PFSK-1 (cell line): ENCODE measurements around the gene IL1R2.

Source experiments
- FOXP2 ChIP-seq: optimal IDR thresholded peaks from 2 replicates; pipeline ENCODE3; 2011; ENCODE audit warnings: borderline replicate concordance, control low read depth, inconsistent platforms; ENCODE audit not compliant: insufficient read depth; ENCODE audit errors: extremely low read length, extremely low read depth
- POLR2AphosphoS5 ChIP-seq: IDR thresholded peaks from 2 replicates; pipeline ENCODE4 v1.6.1; 2012; ENCODE audit warnings: low read depth, mild to moderate bottlenecking, control low read depth, low read length, moderate library complexity
- REST ChIP-seq, 2 experiments: IDR thresholded peaks; 2 replicates each; pipeline versions ENCODE4 v1.6.1 to v1.8.0; 2011 to 2012; ENCODE audit warnings: low read depth in 2 of 2, low read length in 2 of 2, control low read depth in 1 of 2, inconsistent platforms in 1 of 2, mild to moderate bottlenecking in 1 of 2, moderate library complexity in 1 of 2; ENCODE audit not compliant: insufficient read depth in 1 of 2
- SIN3A ChIP-seq: IDR thresholded peaks from 2 replicates; pipeline ENCODE4 v1.6.1; 2012; ENCODE audit warnings: mild to moderate bottlenecking, low read length, moderate library complexity, borderline replicate concordance; ENCODE audit not compliant: insufficient read depth
- TAF1 ChIP-seq: IDR thresholded peaks from 2 replicates; pipeline ENCODE4 v1.6.1; 2012; ENCODE audit warnings: low read length, control low read depth, borderline replicate concordance; ENCODE audit not compliant: insufficient read depth

The IL1R2 gene

GRCh38 chr2:101987832-101988231 is 3.9 kb upstream of the IL1R2 start:
- TF ChIP-seq POLR2AphosphoS5 (no peak), FOXP2 (no peak), REST (IDR thresholded peaks at IDR 0.05; ENCODE audit: insufficient read depth in 1 of 2, low read depth in 2 of 2, low read length in 2 of 2) (no peak), SIN3A (no peak), TAF1 (no peak)

- TF ChIP-seq SIN3A (no peak), TAF1 (no peak), FOXP2 (no peak), POLR2AphosphoS5 (no peak), REST (IDR thresholded peaks at IDR 0.05; ENCODE audit: insufficient read depth in 1 of 2, low read depth in 2 of 2, low read length in 2 of 2) (no peak)
Observed at GRCh38 chr2:101988541-101988940, 3.2 kb upstream of the IL1R2 start.

GRCh38 chr2:101989740-101990460 is 1.9 kb upstream of the IL1R2 start:
- no peak for TF ChIP-seq POLR2AphosphoS5
- TF ChIP-seq FOXP2, result no peak
- no peak for TF ChIP-seq TAF1

GRCh38 chr2:101993772-101994171 is 2.0 kb downstream of the IL1R2 start:
- TF ChIP-seq POLR2AphosphoS5 (no peak), FOXP2 (no peak), REST (IDR thresholded peaks at IDR 0.05; ENCODE audit: insufficient read depth in 1 of 2, low read depth in 2 of 2, low read length in 2 of 2) (no peak)

GRCh38 chr2:101995019-101995418 is 3.3 kb downstream of the IL1R2 start:
- TF ChIP-seq REST (IDR thresholded peaks at IDR 0.05; ENCODE audit: insufficient read depth in 1 of 2, low read depth in 2 of 2, low read length in 2 of 2) (no peak), FOXP2 (no peak), TAF1 (no peak), SIN3A (no peak), POLR2AphosphoS5 (no peak)
